GM18951 (cell line): Measurements from ENCODE around the gene GNAS-AS1.

ENCODE experiments used
- POLR2A ChIP-seq: IDR thresholded peaks from 4 replicates; pipeline ENCODE4 v1.6.1; 2011; ENCODE audit warnings: mild to moderate bottlenecking; ENCODE audit not compliant: insufficient read length, insufficient read depth; ENCODE audit errors: extremely low read depth
- in situ Hi-C: fragments of 300-500 bp; cut with MboI; formaldehyde crosslinking; loops from one replicate; pipeline ENCODE4 v1.12.0; 2022; ENCODE audit warnings: low sequenced_read_pairs, mixed read lengths, inconsistent platforms; ENCODE audit not compliant: unreplicated experiment

GNAS-AS1 gene

DNA sequence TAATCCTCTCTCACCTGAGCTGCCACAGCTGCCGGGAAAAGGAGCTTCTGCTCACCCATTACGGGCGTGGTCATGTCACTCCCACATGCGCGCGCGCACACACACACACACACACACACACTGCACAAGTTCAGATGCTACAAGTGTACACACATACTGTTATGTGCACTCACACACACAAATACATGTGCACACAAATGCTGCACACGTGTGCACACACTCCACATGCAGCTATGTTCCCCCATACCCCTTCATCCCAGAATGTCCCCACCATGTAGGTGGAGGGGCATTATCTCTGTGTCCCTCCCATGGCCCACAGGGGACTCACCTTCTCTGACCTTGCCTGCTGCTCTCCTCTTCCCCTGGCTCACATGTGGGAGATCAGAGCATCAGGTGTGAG, 37.3 kb downstream of the GNAS-AS1 start:
- TF ChIP-seq POLR2A, result no peak
- in situ Hi-C loops, result no loop called here

- in situ Hi-C loops, result no loop called here
- no peak for TF ChIP-seq POLR2A
Measured at GRCh38 chr20:58811334-58811733, 39.4 kb downstream of the GNAS-AS1 start.

- no peak for TF ChIP-seq POLR2A
- in situ Hi-C loops, result no loop called here
Measured at GRCh38 chr20:58810879-58811250, 39.8 kb downstream of the GNAS-AS1 start.

DNA sequence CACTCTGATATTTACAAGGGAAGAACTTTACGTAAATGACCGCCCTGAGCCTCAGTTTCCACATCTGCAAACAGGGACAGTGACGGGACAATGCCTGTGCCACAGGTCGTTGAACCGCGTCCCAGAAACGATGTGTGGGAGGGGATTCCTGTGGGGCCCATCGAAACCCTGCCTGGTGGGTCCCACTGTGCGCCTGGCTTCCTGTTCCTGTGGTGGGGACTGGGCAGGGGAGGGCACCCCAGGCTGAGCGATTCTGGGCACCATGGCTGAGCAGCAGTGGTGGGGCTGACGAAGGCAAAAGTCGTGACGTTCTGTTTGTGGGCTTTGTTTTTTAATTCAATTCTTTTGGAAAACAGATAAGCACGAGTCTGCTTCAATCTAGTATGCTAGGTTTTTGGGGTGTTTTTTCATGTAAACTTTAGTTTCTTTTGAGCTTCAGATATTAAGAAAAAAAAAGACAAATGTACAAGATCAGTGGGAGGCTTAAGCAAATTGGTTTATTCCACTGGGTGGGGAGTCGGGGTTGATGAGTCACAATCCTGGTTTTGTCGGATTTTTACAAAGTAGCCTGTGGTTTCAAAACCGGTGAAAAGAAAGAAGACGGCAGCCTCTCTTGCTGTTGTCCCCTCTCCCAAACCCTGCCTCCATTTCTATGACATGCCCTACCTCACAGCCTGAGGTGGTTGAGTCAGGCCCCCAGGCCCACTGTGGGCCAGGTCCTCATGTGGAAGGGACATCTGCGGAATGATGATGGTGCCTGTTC, 40.4 kb downstream of the GNAS-AS1 start:
- in situ Hi-C loops, result no loop called here
- TF ChIP-seq POLR2A, result no peak

- no peak for TF ChIP-seq POLR2A
Measured at GRCh38 chr20:58808271-58809046, 42.2 kb downstream of the GNAS-AS1 start.

GRCh38 chr20:58807801-58808200, 42.9 kb downstream of the GNAS-AS1 start:
- no peak for TF ChIP-seq POLR2A
- in situ Hi-C loops, result no loop called here

More at GRCh38 chr20:58808271-58809046, 42.2 kb downstream of the GNAS-AS1 start:
- in situ Hi-C loops, result no loop called here

DNA sequence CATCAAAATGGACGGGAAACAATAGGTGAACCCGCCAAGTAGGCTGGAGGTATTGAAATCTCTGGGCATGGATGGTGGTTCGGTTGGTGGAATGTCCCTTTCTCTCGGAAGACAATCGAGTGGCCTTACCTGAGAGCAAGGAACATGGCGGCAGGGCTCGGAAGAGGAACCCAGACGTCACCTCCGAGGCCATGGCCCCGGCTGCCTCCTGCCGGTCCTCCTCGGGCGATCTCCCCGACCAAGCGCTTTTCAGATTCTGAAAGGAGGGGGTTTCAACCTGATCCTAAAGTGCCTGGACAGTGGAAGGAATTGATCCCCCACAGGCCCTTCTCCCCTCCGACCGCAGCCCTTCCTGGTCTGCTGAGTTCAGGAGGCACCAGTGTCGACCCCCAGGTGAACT, 47.2 kb downstream of the GNAS-AS1 start:
- TF ChIP-seq POLR2A, result no peak
- in situ Hi-C loops, result no loop called here

DNA sequence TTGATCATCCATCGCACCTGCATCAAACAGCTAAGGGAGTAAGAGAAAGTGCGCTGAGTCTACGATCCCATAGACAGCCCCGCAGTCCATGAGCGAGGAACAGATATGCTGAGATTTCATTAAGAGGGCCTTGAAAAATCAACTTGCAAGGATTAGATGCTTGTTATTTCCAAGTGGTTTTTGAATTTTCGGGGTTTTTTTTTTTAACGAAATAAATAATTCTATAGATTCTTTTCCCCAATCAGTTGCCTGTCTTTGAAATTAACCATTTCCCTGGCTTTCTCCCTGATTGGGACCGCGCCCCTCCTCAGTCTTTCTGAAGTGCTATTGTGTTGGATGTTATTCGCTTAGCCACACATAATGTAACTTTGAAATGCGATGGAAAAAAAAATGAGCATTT, 48.6 kb downstream of the GNAS-AS1 start:
- in situ Hi-C loops, result no loop called here

GRCh38 chr20:58800134-58800871, 50.4 kb downstream of the GNAS-AS1 start:
- TF ChIP-seq POLR2A, result no peak
- in situ Hi-C loops, result no loop called here

More for the DNA sequence above, 48.6 kb downstream of the GNAS-AS1 start:
- no peak for TF ChIP-seq POLR2A

DNA sequence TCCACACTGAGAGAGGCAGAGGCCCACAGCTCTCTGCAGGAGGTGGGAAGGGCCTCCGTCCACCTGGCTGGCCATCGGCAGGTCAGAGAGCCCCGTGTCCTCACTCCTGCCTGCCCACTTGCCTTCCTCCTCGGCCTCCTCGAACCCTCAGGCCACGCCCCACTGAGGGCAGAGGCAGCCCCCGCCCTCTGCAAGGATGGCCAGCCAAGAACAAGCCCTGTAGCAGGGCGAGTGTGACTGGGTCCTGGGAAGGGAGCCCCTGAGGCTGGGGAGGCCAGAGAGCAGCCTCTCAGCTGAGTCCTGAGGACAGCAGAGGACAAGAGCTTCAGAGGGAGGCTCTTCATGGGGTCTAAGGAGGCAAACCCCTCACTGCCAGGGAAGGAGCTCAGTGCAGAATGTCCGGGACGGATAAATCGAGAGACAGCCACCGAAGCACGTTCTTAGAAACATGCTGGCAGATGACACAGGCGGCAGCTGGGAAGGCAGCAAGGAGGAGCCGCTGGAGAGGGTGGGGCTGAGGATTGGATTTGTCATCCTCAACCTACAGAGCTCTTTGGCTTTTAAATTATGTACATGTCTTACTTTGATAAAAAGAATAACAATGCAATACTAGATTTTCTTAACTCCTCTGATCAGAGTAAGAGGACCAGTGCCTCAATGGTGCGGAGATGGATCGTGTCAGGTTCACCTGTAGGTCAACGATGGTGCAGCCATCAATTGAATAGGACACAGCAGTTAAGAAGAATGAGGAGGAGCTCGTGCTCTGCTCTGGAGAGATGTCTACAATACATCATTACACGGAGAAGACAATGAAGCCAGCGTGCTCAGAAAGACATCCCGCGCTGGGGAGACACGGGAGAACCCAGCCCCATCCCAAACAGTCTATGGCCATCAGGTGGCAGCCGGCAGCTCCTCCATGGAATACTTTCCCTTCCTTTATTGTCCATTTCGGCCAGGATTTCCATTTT, 53.0 kb downstream of the GNAS-AS1 start:
- in situ Hi-C loops, result no loop called here
- TF ChIP-seq POLR2A, result no peak

- in situ Hi-C loops, result no loop called here
- TF ChIP-seq POLR2A, result no peak
Measured at GRCh38 chr20:58795923-58796245, 54.8 kb downstream of the GNAS-AS1 start.

DNA sequence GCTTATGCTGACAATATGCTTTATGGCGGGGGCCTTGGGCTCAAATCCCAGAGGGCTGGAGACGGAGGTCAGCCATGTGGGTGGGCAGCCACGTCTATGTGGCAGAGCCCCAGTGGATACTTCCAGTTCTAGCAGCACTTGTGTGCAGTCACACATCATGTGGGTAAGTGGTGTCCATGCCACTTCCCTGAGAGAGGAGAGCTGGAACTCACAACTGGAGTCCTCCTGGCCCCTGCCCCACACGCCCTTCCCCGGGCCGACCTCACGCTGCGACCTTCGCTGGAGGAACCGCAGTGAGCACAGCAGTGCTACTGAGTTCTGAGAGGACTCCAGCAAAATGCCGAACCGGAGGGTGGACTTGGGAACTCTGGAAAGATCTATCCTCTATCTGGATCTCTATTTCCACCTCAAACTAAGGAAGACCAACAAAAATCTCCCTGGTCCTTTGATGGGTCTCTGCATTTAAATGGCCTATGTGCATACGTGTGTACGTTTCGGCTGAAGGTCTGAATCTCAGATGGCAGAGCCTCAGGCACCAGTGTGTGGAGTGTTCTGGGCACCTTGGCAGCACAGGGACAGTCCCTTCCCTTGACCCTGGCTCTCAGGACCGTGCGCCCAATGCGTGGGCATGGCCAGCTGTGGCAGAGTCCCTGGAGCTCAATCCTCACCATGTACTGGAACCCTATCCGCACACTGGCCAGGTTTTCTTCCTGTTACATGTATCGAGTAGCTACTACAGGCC, 55.4 kb downstream of the GNAS-AS1 start:
- no peak for TF ChIP-seq POLR2A
- in situ Hi-C loops, result no loop called here

DNA sequence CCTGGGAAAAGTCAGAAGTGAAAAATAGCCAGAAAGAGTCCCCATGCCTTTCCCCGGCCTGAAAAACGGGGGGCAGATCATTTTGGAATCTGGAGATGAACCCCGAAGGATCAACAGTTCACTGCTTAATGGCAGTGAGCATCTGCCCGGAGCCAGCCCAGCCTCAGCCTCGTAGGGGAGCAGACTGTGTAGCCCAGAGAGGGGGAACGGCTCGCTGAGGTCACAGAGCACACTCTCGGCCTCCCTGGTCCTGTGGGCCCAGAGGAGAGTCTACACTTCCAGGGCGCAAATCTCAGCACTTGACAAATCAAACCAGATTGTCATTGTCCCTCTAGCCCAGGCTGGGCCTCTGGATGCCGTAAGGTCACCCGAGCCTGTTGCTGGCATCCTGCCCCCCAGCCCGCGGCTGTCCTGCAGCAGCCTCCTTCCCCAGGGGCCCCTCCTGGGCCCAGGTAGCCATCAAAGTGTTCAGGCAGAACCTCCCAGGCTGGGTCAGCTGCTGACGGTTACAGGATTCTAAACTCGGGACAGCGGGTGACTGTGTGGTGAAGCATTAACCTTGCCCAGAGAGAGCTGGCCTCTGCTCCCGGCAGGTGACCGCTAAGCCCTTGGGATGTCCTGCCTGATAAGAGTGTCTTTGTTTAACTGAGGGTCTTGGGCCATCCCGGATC, 56.1 kb downstream of the GNAS-AS1 start:
- in situ Hi-C loops, result no loop called here
- TF ChIP-seq POLR2A, result no peak
